GM21529 (cell line): ENCODE measurements around the gene LZIC.

Source experiments
- ATAC-seq: cut with Tn5 transposase; IDR thresholded peaks from one replicate; pipeline ENCODE4 v1.9.1; 2021; ENCODE audit not compliant: unreplicated experiment

Gene LZIC

DNA sequence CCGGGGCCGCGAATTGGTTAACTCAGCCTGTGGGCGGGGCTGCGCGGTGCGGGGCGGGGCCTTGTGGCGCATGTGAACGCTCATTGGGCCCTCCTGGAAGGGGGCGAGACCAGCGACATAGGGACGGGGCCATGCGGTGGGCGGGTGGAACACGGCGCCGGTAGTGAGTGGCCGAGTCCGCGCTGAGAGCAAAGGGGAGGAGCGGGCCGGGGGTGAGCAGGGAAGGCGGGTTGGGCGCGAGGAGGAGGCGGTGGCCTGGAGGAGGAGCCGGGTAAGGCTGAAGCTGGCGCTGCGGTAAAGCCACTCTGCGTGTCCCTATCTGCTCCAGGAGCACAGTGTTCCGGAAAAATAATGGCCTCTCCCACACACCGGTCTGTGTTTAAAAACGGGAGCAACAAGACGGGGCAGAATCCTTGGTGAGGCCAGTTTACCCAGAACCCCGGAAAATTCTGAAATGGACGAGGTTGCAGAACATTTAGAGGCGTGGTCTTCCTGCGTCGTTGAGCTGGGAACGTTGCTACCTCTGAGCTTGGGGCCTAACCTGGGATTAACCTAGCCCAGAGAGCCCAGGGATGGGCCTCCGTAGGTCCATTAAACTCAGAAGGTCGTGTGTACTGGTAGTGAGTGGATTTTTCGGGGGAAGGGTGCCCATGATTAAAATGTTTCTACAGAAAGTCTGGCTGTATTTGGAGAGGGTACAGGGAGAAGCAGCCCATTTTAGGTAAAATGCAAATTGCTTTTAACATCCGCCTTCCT lies 32.6 kb downstream of the LZIC start:
- peak; percentile 92 for ATAC-seq

- peak; percentile 72 for ATAC-seq
Observed at GRCh38 chr1:9910076-9910422, 33.1 kb downstream of the LZIC start, which contains the start of gene CTNNBIP1. TSS of gene CTNNBIP1 (minus strand) at chr1:9910269. CDS start at chr1:9872064, 38,205 bp downstream.

DNA sequence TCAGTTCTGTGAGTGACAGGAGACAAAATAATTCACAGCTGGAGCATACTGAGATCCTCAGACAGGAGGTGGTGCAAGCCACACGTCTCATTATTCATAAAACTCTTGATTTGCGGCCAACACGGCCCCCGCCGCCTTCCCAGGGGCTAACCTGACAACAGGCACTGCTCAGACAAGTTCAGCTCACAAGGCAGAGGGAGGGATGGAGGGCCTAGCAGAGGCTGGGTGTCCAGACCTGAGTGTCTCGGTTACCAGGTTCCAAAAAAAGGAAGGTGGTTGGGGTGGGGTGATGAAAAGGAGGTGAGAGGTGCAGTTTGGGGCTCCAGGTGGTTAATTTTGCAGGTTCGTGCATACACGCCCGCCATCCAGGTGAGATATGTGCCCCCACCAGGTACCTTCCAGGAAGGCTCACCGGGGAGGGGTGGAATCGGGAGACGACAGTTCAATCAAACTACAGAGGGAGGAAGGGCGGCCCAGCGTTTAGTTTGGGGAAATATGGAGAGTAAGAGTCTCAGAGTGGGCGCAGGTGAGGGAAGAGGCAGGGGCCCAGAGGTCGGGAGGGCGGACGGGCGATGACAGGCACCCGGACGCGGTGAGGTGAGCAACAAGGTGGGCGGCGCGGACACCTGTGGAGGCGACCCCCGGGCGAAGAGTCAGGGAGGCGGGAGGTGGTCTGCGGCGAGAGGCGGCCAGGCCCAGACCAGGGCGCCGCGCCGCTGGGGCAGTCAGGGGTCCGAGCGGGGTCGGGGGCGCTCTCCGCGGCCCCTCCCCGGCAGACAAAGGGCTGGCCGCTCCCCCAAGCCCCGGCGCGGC lies 33.8 kb downstream of the LZIC start:
- peak; percentile 1 for ATAC-seq

DNA sequence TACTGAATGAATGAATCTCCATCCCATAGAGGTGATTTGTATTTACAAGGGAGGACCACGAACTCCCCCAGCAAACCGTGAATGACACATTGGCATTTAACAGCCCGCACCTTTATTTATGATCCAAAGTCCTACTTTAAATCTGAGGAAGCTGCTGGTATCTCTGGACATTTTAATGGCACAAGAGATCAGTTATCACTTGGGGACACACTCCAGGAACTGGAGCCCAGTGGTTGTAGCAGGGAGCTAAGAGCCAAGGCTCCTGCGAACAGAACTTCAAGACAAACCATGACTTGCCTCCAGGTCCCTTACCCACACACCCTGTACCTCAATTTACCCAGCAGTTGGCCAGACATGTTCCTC lies 34.3 kb downstream of the LZIC start:
- ATAC-seq, result no peak

GRCh38 chr1:9907441-9907840 lies 35.8 kb downstream of the LZIC start:
- no peak for ATAC-seq

- no peak for ATAC-seq
Observed at GRCh38 chr1:9906466-9906865, 36.7 kb downstream of the LZIC start.

GRCh38 chr1:9905010-9905409 lies 38.2 kb downstream of the LZIC start:
- no peak for ATAC-seq

- ATAC-seq, result no peak
Observed at GRCh38 chr1:9904596-9904995, 38.6 kb downstream of the LZIC start.

DNA sequence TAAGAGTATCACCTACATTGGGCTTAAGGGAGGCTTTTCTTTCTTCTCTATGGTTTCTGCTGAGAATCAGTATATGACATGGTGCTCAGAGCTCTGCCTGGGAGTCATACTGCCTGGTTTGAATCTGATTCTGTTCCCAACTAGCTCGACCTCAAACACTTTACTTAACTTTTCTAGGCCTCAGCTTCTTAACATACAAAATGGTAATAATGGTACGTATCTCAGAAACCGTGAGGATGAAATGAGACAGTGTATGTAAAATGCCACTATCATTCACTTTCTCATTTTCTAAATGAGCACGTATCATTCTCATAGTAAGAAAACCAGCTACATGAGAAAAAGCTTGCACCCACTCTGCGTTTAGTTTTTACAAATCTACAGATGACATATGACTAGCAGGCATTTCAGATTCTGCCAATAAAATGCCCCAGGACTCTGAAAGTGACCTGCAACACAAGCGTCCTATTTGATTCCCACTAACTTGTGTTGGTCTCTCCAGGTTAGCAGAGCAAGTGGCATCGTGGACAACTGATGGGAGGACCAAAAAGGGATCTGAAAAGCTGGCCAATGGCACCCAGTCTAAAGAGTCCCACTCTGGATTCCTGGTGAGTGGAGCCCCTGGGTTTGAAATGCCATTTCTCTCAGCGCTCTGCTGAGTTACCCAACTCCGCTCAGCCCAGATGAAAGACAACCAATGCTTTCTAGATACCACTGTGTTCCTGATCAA lies 39.2 kb downstream of the LZIC start:
- no peak for ATAC-seq

DNA sequence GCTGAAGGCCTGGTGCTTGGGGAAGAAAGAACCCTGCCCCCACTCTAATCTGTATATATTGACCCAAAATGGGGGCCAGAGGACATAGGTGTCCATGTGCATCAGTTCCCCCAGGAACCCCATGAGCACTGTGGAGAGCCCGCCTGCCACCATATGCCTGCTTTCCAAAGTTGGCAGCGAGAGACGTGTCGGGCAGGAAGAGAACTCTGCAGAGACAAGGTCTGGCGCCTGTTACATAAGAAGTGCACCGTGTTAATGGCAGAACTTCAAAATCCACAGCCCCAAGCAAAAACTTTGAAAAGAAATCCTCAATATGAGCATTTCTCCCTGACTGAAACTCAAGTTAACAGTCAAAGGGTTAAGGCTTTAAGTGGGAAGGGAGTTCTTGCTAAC lies 41.1 kb downstream of the LZIC start:
- ATAC-seq, result no peak

- ATAC-seq, result no peak
Observed at GRCh38 chr1:9901148-9902059, 41.8 kb downstream of the LZIC start.

GRCh38 chr1:9900142-9901043 lies 42.8 kb downstream of the LZIC start:
- no peak for ATAC-seq

- ATAC-seq, result no peak
Observed at GRCh38 chr1:9894115-9894514, 49.1 kb downstream of the LZIC start.

DNA sequence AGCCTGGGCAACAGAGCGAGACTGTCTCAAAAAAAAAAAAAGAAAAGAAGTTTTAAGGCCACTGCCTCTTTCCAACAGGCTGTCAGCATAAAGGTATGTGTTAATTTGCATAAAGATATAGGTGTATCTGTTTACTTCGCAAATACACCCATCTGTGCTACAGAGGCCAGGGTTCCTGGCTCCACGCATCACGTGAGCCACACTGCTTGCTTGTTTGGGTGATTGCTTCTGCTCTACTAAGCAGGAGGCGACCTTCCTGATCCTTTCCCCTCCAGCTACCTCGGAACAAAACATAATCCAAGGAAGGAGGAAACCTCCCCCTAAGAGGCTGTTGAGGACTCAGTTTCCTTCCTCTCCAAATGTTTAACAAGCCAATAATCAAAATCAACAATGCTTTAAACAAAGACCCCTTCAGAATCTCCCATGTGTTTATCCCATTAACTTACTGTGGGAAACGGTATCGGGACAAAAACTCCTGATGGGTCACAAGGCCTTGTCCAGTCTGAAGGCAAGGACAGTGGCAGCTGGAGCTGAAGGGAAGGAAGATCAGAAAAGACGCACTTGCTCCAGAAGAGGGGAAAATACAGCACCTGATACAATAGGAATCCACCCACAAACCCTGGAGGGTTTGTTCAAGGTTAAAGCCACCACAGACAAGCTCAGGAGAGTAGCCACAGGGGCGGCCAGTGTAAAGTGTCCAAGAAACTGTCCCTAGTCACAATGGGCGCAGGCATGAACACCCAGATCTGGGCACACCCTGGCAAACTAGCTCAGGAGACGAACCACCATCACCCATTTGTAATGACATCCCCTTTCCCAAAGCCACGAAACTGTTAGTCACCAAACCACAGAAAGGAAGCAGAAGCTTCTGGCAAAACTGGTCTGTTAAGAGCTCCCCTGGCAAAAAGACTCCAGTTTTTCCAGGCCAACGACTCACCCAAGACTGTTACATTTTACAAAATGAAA lies 50.3 kb downstream of the LZIC start:
- no peak for ATAC-seq

DNA sequence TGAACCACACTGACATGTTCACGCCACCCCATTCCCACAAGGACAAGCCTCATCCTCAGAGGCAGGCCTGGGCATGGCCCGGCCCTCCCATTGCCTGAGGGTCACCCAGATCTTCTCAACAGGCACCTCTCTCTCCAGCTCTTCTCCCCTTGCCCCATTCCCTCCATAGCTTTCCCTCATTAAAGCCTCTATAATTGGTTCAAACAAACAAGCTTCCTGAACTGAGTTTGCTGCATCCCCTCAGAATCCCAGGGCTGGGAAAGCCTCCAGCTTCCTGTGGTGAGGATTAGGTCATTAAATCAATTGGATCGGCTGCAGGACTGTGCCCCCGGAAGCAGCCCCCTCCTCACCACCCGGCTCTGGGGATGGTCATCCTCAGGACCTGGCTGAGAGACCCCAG lies 52.0 kb downstream of the LZIC start:
- ATAC-seq, result no peak

DNA sequence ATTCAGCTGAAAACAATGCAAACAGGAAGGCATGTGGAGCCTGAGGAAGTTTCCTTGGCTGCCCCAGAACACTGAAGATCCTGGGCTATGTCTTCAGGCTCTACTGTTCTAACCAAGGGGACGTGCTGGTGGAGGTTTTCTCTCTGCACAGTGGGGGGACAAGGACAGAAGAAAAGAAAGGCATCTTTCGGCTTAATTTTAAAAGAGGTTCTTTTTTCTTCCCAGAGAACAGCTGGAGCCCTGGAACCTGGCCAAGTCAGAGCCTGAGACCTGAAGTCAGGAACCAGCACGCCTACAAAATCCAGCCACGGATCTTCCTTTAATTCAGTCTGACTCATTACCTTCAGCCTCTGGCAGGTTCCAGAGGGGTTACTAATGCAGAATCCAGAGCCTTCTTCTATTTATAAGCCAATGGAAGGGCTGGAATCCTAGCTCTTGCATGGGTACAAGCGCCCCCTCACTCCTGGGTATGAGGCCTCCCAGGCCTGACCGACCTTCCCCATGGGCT lies 52.9 kb downstream of the LZIC start:
- ATAC-seq, result no peak

DNA sequence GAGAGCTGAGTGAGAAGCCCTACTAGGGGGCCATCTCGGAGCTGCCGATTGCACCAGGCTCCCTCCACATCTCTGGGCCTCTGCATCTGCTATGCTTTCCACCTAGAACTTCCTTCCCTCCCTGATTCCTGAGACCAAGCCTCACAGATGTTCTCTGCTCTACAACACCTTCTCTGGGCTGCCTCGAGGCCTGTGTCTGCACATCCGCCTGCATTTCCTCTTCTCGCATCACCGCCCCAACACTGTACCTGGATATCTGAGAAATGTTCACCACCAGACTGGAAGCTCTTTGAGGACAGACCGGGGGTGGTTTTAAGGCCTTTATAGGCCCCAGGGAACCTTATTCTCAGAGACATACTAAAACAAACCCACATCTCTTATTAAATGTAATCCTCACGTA lies 53.8 kb downstream of the LZIC start:
- ATAC-seq, result no peak

- ATAC-seq, result no peak
Observed at GRCh38 chr1:9888886-9889285, 54.3 kb downstream of the LZIC start.
